Urinary bladder (tissue), 4 donors: ENCODE measurements around the gene KCNMA1. TPM values are rescaled to one million over a fixed set of nuclear protein-coding genes. Genes with fewer than 3 reads are reported as not detected.

Source experiments
- DNase-seq: peaks from one replicate; pipeline ENCODE4 v3.0.0-alpha.2; 2015; ENCODE audit errors: extremely low spot score
- H3K27ac ChIP-seq: one replicate; pipeline ENCODE4 v1.5.1; 2013; ENCODE audit warnings: low read depth, mild to moderate bottlenecking, moderate library complexity
- H3K36me3 ChIP-seq: one replicate; pipeline ENCODE4 v1.6.1; 2013; ENCODE audit warnings: mild to moderate bottlenecking, moderate library complexity; ENCODE audit not compliant: insufficient read depth
- H3K4me1 ChIP-seq: one replicate; pipeline ENCODE4 v1.6.1; 2013; ENCODE audit warnings: mild to moderate bottlenecking, moderate library complexity; ENCODE audit not compliant: insufficient read depth
- H3K4me3 ChIP-seq: one replicate; pipeline ENCODE4 v1.5.1; 2013; ENCODE audit warnings: low read depth, low read length
- WGBS: extraction: QIAGEN DNeasy Blood & Tissue Kit; methylation state at CpG from one replicate; pipeline ENCODE4 v1.1.7; 2013; 5-methylcytosine and 5-hydroxymethylcytosine counted together
- polyA plus RNA-seq: library from polyadenylated mRNA; stranded (reverse); fragments of 200-250 nt; gene quantifications from one replicate; pipeline ENCODE4 v1.2.3, GENCODE V29; 2013
- total RNA-seq: library from RNA; depleted of rRNA; stranded (reverse); fragments of >200 nt; gene quantifications from one replicate; pipeline ENCODE4 v1.2.3, GENCODE V29; 2014
- donor health status: healthy with polysubstance abuse.
- donor health status: healthy.

Gene KCNMA1
- total and polyA plus RNA-seq, 2 donors = 105 to 107 TPM

DNA sequence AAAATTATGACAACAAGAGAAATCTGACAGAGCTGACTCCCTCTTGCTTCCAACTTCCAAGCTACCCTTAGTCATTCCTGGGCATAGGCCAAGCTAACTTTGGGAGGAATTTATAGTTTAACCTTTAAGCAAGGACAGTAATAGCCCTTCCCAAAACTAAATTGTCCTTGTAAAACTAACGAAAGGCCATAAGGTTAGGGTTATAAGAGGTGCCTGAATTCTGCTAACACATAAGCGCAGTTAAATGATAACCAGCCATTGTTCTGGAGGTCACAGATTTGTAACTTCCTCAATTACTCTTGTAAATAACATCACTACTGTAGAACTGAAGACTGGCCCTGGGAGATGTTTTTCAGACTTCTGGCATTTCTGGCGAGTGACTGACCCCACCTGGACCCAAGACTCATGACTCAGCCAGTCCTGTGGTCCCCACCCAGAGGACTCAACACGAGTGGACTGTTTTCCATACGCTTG lies 481.2 kb downstream of the KCNMA1 start:
- no peaks in the 10 kb centered on the region for H3K36me3 ChIP-seq
- H3K4me1 ChIP-seq = no peaks in the 10 kb centered on the region
- 35% methylated on average over 5 of the region's 5 CpGs for WGBS
- no peak for DNase-seq
- H3K27ac ChIP-seq = no peak overlapping the region
- no peak overlapping the region for H3K4me3 ChIP-seq

DNA sequence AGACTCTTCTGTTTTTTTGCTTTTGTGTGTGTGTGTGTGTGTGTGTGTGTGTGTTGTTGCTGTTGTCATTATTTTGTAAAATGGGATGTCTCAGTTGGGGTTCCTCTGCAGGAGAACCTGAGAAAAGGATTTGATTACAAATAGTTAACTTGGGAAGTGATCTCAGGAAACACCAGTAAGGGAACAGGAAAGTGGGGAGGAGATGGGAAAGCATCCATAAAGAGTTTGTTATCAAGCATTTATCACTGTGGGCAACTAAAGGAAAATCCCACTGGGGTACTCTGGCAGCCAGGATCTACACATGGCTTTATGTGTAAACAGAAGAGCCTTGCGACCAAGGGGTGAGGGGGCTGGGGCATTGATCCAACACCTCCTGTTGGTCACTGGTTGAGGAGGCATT lies 485.4 kb downstream of the KCNMA1 start:
- DNase-seq = no peak
- Histone ChIP-seq H3K36me3 (no peaks in the 10 kb centered on the region), H3K27ac (no peak overlapping the region), H3K4me1 (no peaks in the 10 kb centered on the region), H3K4me3 (no peak overlapping the region)
- WGBS = 95% methylated on average over 1 of the region's 1 CpG

DNA sequence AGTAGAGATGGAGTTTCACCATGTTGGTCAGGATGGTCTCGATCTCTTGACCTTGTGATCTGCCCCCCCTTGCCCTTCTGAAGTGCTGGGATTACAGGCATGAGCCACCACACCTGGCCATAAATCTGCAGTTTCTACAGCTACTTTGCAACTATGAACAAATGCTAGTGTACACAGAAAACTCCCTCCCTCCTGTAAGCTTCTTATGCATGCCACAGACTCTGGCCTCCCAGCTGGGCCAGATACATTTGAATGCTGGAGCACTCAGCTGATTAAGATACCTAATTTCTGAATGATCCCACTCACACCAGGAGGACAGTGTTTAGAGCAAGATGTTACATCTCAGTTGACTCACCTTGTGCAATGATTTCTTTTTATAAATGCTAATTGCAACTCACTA lies 486.2 kb downstream of the KCNMA1 start:
- DNase-seq = no peak
- Histone ChIP-seq H3K4me3 (no peak overlapping the region), H3K4me1 (no peaks in the 10 kb centered on the region), H3K36me3 (no peaks in the 10 kb centered on the region), H3K27ac (no peak overlapping the region)
- 95% methylated on average over 1 of the region's 1 CpG for WGBS

DNA sequence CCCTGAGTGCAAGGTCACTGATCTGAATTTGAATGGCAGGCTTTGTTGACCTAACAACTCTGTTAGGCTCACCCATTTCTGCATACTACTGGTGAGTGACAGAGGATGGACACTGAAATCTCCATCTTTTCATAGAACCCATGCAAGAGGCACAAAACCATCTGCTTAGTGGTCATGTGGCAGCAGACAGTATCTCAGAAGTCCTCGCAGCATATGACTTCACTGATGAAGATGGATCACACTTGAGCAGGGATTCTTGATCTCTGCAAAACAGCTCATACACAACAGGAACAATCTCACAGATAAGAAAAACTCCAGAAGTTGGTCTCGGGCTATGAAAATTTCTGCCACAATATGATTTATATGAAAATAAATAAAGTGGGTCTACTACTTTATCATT lies 487.9 kb downstream of the KCNMA1 start:
- WGBS = 85% methylated on average over 2 of the region's 2 CpGs

GRCh38 chr10:77149001-77149400 lies 488.6 kb downstream of the KCNMA1 start:
- WGBS = 87% methylated on average over 4 of the region's 4 CpGs
- Histone ChIP-seq H3K4me3 (no peak overlapping the region), H3K4me1 (no peaks in the 10 kb centered on the region), H3K36me3 (no peaks in the 10 kb centered on the region), H3K27ac (no peak overlapping the region)
- DNase-seq = no peak

More for the DNA sequence above, 487.9 kb downstream of the KCNMA1 start:
- no peak overlapping the region for H3K27ac ChIP-seq
- no peaks in the 10 kb centered on the region for H3K4me1 ChIP-seq
- H3K36me3 ChIP-seq = no peaks in the 10 kb centered on the region
- no peak overlapping the region for H3K4me3 ChIP-seq
- DNase-seq = no peak

GRCh38 chr10:77147871-77148270 lies 489.7 kb downstream of the KCNMA1 start:
- 95% methylated on average over 1 of the region's 1 CpG for WGBS
- no peak for DNase-seq
- Histone ChIP-seq H3K36me3 (no peaks in the 10 kb centered on the region), H3K27ac (no peak overlapping the region), H3K4me1 (no peaks in the 10 kb centered on the region), H3K4me3 (no peak overlapping the region)

DNA sequence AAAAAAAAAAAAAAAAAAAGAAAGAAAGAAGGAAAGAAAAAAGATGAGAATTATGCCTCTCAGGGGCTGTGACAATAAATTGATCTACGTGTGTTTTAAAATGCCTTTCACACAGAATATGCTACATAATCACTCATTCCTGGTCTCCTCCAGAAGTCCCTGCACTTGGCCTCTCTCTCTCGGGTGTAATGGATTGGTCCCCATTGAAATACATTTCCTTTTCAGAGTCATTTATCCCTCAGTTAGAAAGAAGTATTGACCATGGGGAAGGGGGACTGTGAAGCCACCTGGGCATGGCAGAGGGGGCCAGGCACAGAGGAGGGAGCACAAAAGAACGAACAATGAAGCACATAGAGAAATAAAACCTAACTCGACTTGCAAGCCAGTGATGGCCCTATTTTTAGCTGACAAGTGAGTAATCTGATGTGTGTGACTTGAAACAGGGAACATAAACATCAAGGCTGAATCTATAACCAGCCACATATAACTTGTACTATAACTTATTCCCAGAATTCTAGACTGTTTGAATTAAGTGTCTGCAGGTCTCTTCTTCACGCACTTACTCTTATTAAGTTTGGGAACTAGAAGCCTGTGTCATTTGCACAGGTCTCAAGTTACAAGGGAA lies 490.8 kb downstream of the KCNMA1 start:
- Histone ChIP-seq H3K36me3 (no peaks in the 10 kb centered on the region), H3K4me1 (no peaks in the 10 kb centered on the region), H3K27ac (no peak overlapping the region), H3K4me3 (no peak overlapping the region)
- WGBS = 66% methylated on average over 5 of the region's 5 CpGs
- DNase-seq = no peak

DNA sequence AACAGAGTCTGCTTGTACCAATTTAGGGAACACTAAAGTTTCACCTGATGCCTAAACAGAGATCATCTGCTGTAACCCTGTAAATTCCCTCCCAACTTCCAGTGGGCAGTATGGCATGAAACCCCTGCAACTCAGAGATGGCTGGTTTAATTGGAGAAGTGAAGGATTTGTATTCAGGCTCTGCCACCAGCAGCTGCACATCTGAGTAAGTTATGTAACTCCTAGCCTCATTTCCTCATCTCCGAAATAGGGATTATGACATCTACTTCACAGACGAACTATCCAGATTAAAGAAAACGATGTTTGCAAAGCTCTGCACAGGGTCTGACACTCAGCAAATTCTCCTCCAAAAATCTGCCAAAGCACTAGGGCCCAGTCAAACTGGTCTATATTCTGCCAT lies 493.0 kb downstream of the KCNMA1 start:
- Histone ChIP-seq H3K4me3 (no peak overlapping the region), H3K27ac (no peak overlapping the region), H3K36me3 (no peaks in the 10 kb centered on the region), H3K4me1 (no peaks in the 10 kb centered on the region)
- WGBS = 68% methylated on average over 3 of the region's 3 CpGs
- no peak for DNase-seq

DNA sequence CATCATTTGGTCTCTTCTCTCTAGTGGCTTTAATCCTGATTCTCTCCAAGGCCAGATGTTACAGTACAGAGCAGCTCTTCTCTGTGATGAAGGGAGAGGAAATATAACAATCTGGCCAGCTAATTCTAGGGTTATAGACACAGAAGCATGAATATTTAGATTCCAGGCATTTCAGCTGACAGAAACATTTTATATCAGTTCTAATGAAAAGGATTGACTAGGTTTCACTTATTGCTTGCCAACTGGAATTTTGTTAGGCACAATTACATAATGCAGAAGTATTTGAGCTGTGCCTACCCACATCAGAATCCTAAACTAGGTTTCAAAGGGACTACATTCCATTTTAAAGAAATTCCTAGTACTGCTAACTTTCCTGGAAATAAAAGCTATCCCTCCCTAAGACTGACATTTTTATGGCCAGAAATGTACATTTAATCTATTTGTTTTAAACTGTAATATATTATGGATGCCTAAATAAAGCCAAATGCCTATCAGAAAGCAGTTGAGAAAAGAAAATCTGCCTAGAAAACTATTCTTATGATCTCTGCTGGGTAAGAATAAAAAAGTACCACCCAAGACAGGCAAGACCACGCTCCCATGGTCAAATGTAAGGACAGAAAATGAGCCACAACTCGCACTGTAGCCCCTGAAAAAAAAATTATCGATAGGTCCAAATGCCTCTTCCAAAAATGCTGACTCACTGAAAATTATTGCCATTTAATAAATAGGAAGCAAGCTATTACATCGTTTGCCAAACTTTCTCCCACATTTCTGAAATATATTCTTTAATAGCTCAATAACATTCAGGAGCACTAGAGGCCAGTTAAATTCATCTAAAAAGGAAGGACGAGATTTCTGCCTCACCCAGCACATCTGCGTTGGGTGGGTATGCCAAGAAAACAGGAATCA lies 498.1 kb downstream of the KCNMA1 start:
- H3K4me3 ChIP-seq = no peak overlapping the region
- no peak overlapping the region for H3K27ac ChIP-seq
- H3K36me3 ChIP-seq = no peaks in the 10 kb centered on the region
- no peak for DNase-seq
- H3K4me1 ChIP-seq = no peaks in the 10 kb centered on the region
- WGBS = 71% methylated on average over 6 of the region's 6 CpGs

DNA sequence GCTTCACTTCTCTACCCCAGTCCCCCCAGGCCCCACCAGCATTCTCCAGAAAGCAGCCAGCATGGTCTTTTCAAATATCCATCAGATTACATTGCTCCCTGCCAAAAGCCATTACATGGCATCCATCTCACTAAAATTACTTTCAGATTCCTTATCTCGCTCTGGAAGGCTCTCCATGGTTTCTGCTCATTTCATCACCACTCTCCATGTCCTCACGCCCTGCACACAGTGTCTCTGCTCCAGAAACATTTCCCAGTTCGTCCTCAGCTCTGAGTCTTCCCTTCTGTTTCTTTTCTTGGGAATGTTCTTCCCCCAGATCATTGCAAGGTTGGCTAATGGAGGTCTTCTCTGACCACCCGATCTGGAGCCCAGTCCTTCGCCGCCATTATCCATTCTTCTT lies 499.1 kb downstream of the KCNMA1 start:
- Histone ChIP-seq H3K27ac (no peak overlapping the region), H3K4me3 (no peak overlapping the region), H3K4me1 (no peaks in the 10 kb centered on the region), H3K36me3 (no peaks in the 10 kb centered on the region)
- no peak for DNase-seq
- WGBS = 82% methylated on average over 6 of the region's 6 CpGs

- Histone ChIP-seq H3K4me3 (no peak overlapping the region), H3K27ac (no peak overlapping the region), H3K4me1 (no peaks in the 10 kb centered on the region), H3K36me3 (no peaks in the 10 kb centered on the region)
- 95% methylated on average over 3 of the region's 3 CpGs for WGBS
- DNase-seq = no peak
These were observed 502.1 kb downstream of the KCNMA1 start for GRCh38 chr10:77135555-77135954.

GRCh38 chr10:77131214-77131613 lies 506.4 kb downstream of the KCNMA1 start:
- Histone ChIP-seq H3K4me3 (no peak overlapping the region), H3K27ac (no peak overlapping the region), H3K4me1 (no peaks in the 10 kb centered on the region), H3K36me3 (no peaks in the 10 kb centered on the region)
- WGBS = 93% methylated on average over 3 of the region's 3 CpGs
- no peak for DNase-seq

- Histone ChIP-seq H3K36me3 (no peaks in the 10 kb centered on the region), H3K4me3 (no peak overlapping the region), H3K27ac (no peak overlapping the region), H3K4me1 (no peaks in the 10 kb centered on the region)
- no peak for DNase-seq
- WGBS = 94% methylated on average over 1 of the region's 1 CpG
These were observed 510.4 kb downstream of the KCNMA1 start for GRCh38 chr10:77127243-77127642.

- no peaks in the 10 kb centered on the region for H3K4me1 ChIP-seq
- no peak overlapping the region for H3K4me3 ChIP-seq
- WGBS = 94% methylated on average over 4 of the region's 4 CpGs
- H3K27ac ChIP-seq = no peak overlapping the region
- no peaks in the 10 kb centered on the region for H3K36me3 ChIP-seq
- DNase-seq = no peak
These were observed 512.4 kb downstream of the KCNMA1 start for GRCh38 chr10:77125231-77125630.
